ENCODE measurements around the gene S100A7A.
"Not testable (repeated sequence)": the region's sequence is repeated elsewhere in the genome, so short reads cannot be mapped to it uniquely, and the experiment has no call there.

S100A7A gene

GRCh38 chr1:153434746-153435455 lies 18.6 kb downstream of the S100A7A start:
- intact Hi-C loops (cut with micrococcal nuclease): no loop called here
- H3K4me1 Mint-ChIP-seq (ENCODE audit: low read depth): peaks cover 5% of the 10 kb centered on the region
- no peaks in the 10 kb centered on the region for H3K9me3 Mint-ChIP-seq
- H3K27ac Mint-ChIP-seq: no peak overlapping the region
- no peak overlapping the region for H3K4me3 Mint-ChIP-seq
- H3K27me3 Mint-ChIP-seq: peaks cover 4% of the 10 kb centered on the region
- H3K36me3 Mint-ChIP-seq (ENCODE audit: low read depth): no peaks in the 10 kb centered on the region

- intact Hi-C loops (cut with micrococcal nuclease): no loop called here
- Mint-ChIP-seq H3K4me3 (no peak overlapping the region), H3K36me3 (ENCODE audit: low read depth) (no peaks in the 10 kb centered on the region), H3K4me1 (ENCODE audit: low read depth) (peaks cover 5% of the 10 kb centered on the region), H3K27me3 (peaks cover 4% of the 10 kb centered on the region), H3K27ac (no peak overlapping the region), H3K9me3 (no peaks in the 10 kb centered on the region)
Measured at GRCh38 chr1:153437236-153437635, 20.9 kb downstream of the S100A7A start.

GRCh38 chr1:153438599-153438998 lies 22.3 kb downstream of the S100A7A start:
- intact Hi-C loops (cut with micrococcal nuclease): no loop called here
- no peaks in the 10 kb centered on the region for H3K9me3 Mint-ChIP-seq
- peaks cover 10% of the 10 kb centered on the region for H3K27me3 Mint-ChIP-seq
- no peak overlapping the region for H3K4me3 Mint-ChIP-seq
- H3K36me3 Mint-ChIP-seq (ENCODE audit: low read depth): no peaks in the 10 kb centered on the region
- H3K4me1 Mint-ChIP-seq (ENCODE audit: low read depth): peaks cover 5% of the 10 kb centered on the region
- H3K27ac Mint-ChIP-seq: no peak overlapping the region

GRCh38 chr1:153439273-153439672 lies 23.0 kb downstream of the S100A7A start:
- Mint-ChIP-seq H3K4me1 (ENCODE audit: low read depth) (peaks cover 5% of the 10 kb centered on the region), H3K27ac (no peak overlapping the region), H3K36me3 (ENCODE audit: low read depth) (no peaks in the 10 kb centered on the region), H3K4me3 (no peak overlapping the region), H3K27me3 (peaks cover 16% of the 10 kb centered on the region), H3K9me3 (no peaks in the 10 kb centered on the region)
- intact Hi-C loops (cut with micrococcal nuclease): no loop called here

- no peak overlapping the region for H3K27ac Mint-ChIP-seq
- H3K27me3 Mint-ChIP-seq: peaks cover 30% of the 10 kb centered on the region
- peaks cover 5% of the 10 kb centered on the region for H3K4me1 Mint-ChIP-seq (ENCODE audit: low read depth)
- H3K9me3 Mint-ChIP-seq: no peaks in the 10 kb centered on the region
- no peaks in the 10 kb centered on the region for H3K36me3 Mint-ChIP-seq (ENCODE audit: low read depth)
- intact Hi-C loops (cut with micrococcal nuclease): no loop called here
- H3K4me3 Mint-ChIP-seq: no peak overlapping the region
Measured at GRCh38 chr1:153441238-153441755, 25.0 kb downstream of the S100A7A start.

GRCh38 chr1:153443486-153443885 lies 27.2 kb downstream of the S100A7A start:
- Mint-ChIP-seq H3K27ac (no peak overlapping the region), H3K27me3 (peaks cover 41% of the 10 kb centered on the region), H3K9me3 (no peaks in the 10 kb centered on the region), H3K4me3 (no peak overlapping the region), H3K4me1 (ENCODE audit: low read depth) (no peaks in the 10 kb centered on the region), H3K36me3 (ENCODE audit: low read depth) (no peaks in the 10 kb centered on the region)
- intact Hi-C loops (cut with micrococcal nuclease): no loop called here

- no peaks in the 10 kb centered on the region for H3K9me3 Mint-ChIP-seq
- intact Hi-C loops (cut with micrococcal nuclease): no loop called here
- H3K4me3 Mint-ChIP-seq: no peak overlapping the region
- H3K36me3 Mint-ChIP-seq (ENCODE audit: low read depth): no peaks in the 10 kb centered on the region
- no peaks in the 10 kb centered on the region for H3K4me1 Mint-ChIP-seq (ENCODE audit: low read depth)
- H3K27me3 Mint-ChIP-seq: peaks cover 44% of the 10 kb centered on the region
- no peak overlapping the region for H3K27ac Mint-ChIP-seq
Measured at GRCh38 chr1:153444078-153444477, 27.8 kb downstream of the S100A7A start.

GRCh38 chr1:153447498-153448170 lies 31.3 kb downstream of the S100A7A start:
- Mint-ChIP-seq H3K27ac (no peak overlapping the region), H3K27me3 (peaks cover 45% of the 10 kb centered on the region), H3K4me3 (no peak overlapping the region), H3K4me1 (ENCODE audit: low read depth) (no peaks in the 10 kb centered on the region), H3K36me3 (ENCODE audit: low read depth) (no peaks in the 10 kb centered on the region), H3K9me3 (no peaks in the 10 kb centered on the region)
- intact Hi-C loops (cut with micrococcal nuclease): no loop called here

GRCh38 chr1:153448851-153449250 lies 32.5 kb downstream of the S100A7A start:
- H3K4me1 Mint-ChIP-seq (ENCODE audit: low read depth); H3K4me3 Mint-ChIP-seq; intact Hi-C loops (cut with micrococcal nuclease); H3K9me3 Mint-ChIP-seq; H3K27ac Mint-ChIP-seq; H3K36me3 Mint-ChIP-seq (ENCODE audit: low read depth): not testable (repeated sequence)
- peaks cover 37% of the 10 kb centered on the region for H3K27me3 Mint-ChIP-seq

- Mint-ChIP-seq H3K4me1 (ENCODE audit: low read depth) (no peaks in the 10 kb centered on the region), H3K27ac (no peak overlapping the region), H3K27me3 (peaks cover 21% of the 10 kb centered on the region), H3K36me3 (ENCODE audit: low read depth) (no peaks in the 10 kb centered on the region), H3K4me3 (no peak overlapping the region), H3K9me3 (no peaks in the 10 kb centered on the region)
- intact Hi-C loops (cut with micrococcal nuclease): no loop called here
Measured at GRCh38 chr1:153456396-153456795, 40.1 kb downstream of the S100A7A start.

GRCh38 chr1:153459655-153460054 lies 43.3 kb downstream of the S100A7A start:
- intact Hi-C loops (cut with micrococcal nuclease): no loop called here
- peaks cover 30% of the 10 kb centered on the region for H3K27me3 Mint-ChIP-seq
- H3K4me1 Mint-ChIP-seq (ENCODE audit: low read depth): peaks cover 8% of the 10 kb centered on the region
- H3K9me3 Mint-ChIP-seq: no peaks in the 10 kb centered on the region
- no peaks in the 10 kb centered on the region for H3K36me3 Mint-ChIP-seq (ENCODE audit: low read depth)
- no peak overlapping the region for H3K4me3 Mint-ChIP-seq
- no peak overlapping the region for H3K27ac Mint-ChIP-seq

- intact Hi-C loops (cut with micrococcal nuclease): no loop called here
- Mint-ChIP-seq H3K27me3 (peaks cover 33% of the 10 kb centered on the region), H3K27ac (no peak within 1 kb of the TSS), H3K9me3 (no peaks in the 10 kb centered on the region), H3K4me3 (no peak within 1 kb of the TSS), H3K36me3 (ENCODE audit: low read depth) (no peaks in the 10 kb centered on the region), H3K4me1 (ENCODE audit: low read depth) (peaks cover 8% of the 10 kb centered on the region)
Measured at GRCh38 chr1:153460551-153460950, 44.2 kb downstream of the S100A7A start, which contains the start of gene S100A7. Gene S100A7 (minus strand): TSS chr1:153460651. CDS start chr1:153459013, 1,638 bp downstream.

- H3K4me1 Mint-ChIP-seq (ENCODE audit: low read depth); H3K27ac Mint-ChIP-seq; intact Hi-C loops (cut with micrococcal nuclease); H3K36me3 Mint-ChIP-seq (ENCODE audit: low read depth); H3K4me3 Mint-ChIP-seq; H3K9me3 Mint-ChIP-seq: not testable (repeated sequence)
- peaks cover 35% of the 10 kb centered on the region for H3K27me3 Mint-ChIP-seq
Measured at GRCh38 chr1:153462741-153463140, 46.4 kb downstream of the S100A7A start.

- H3K36me3 Mint-ChIP-seq (ENCODE audit: low read depth): no peaks in the 10 kb centered on the region
- intact Hi-C loops (cut with micrococcal nuclease): no loop called here
- peaks cover 7% of the 10 kb centered on the region for H3K9me3 Mint-ChIP-seq
- H3K27me3 Mint-ChIP-seq: peaks cover 29% of the 10 kb centered on the region
- H3K27ac Mint-ChIP-seq: no peak overlapping the region
- peaks cover 15% of the 10 kb centered on the region for H3K4me1 Mint-ChIP-seq (ENCODE audit: low read depth)
- no peak overlapping the region for H3K4me3 Mint-ChIP-seq
Measured at GRCh38 chr1:153465811-153466636, 49.7 kb downstream of the S100A7A start.

Measured in dendritic cell treated with granulocyte-macrophage colony-stimulating factor and Interleukin-4, amounts not matched to agents 40 ng/mL and 50 ng/mL, for 4 days (primary cell).